ENCODE results near the gene OTOG.

The OTOG gene

DNA sequence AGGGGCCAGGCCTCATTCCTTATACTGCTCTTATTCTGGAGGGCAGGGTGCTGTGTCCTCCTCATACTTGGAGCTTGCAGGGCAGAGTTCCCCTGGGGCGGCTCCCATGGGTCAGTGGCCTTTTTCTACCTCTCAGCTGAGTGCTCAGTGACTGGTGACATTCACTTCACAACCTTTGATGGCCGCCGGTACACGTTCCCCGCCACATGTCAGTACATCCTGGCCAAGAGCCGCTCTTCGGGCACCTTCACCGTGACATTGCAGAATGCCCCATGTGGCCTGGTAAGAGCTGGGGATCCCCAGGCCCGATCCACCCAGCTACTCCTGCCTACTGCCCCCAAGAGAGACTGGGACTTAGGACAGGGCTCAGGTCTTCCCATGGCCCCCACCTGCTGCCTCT, 14.5 kb downstream of the OTOG start:
- POLR2A ChIA-PET: no interaction called here
- TF ChIP-seq FOXK2 (IDR thresholded peaks at IDR 0.05): no peak
- TF ChIP-seq FOXM1 (IDR thresholded peaks at IDR 0.05; ENCODE audit: borderline replicate concordance): no peak
- TF ChIP-seq LEF1 (IDR thresholded peaks at IDR 0.05; ENCODE audit: borderline replicate concordance): no peak
- no peak for TF ChIP-seq TARDBP (IDR thresholded peaks at IDR 0.05)
- TF ChIP-seq L3MBTL2 (conservative IDR thresholded peaks at IDR 0.05): no peak
- CTCF ChIA-PET: no interaction called here
- no peak for DNase-seq (ENCODE audit: extremely low spot score)

DNA sequence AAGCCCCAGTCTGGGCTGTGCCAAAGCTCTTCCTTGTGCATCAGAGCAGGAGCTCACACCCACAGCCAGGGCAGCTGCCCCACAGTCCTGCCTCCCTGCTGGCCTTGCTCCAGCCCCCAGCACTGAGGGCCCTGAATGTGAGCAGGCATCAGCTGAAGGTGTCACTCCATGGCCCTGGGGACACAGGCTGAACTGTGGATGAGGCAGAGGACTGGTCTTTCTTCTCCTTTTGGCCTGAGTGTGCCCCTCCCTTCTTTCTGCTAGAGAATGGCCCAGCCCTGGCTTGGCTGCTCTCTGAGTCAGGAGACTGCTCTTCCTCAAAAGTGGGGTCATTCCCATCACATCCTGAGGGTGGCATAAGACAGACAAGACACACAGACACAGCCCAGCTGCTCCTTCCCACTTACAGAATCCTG, 16.2 kb downstream of the OTOG start:
- CTCF ChIA-PET: no interaction called here
- POLR2A ChIA-PET: no interaction called here

GRCh38 chr11:17563961-17564686, 17.1 kb downstream of the OTOG start:
- TF ChIP-seq FOXA1 (IDR thresholded peaks at IDR 0.05): no peak
- ChIA-PET POLR2A (no interaction called here), CTCF (no interaction called here)
- DNase-seq (ENCODE audit: extremely low spot score): no peak

More for the DNA sequence above, 16.2 kb downstream of the OTOG start:
- TF ChIP-seq FOXK2 (IDR thresholded peaks at IDR 0.05): no peak
- TF ChIP-seq PKNOX1 (IDR thresholded peaks at IDR 0.05): no peak
- DNase-seq (ENCODE audit: extremely low spot score): peak; percentile 23

GRCh38 chr11:17564687-17565042, 17.6 kb downstream of the OTOG start:
- TF ChIP-seq ARNT (IDR thresholded peaks at IDR 0.05) (no peak), FOXA1 (IDR thresholded peaks at IDR 0.05) (no peak), PKNOX1 (IDR thresholded peaks at IDR 0.05) (no peak), FOXM1 (IDR thresholded peaks at IDR 0.05; ENCODE audit: borderline replicate concordance) (no peak), SP1 (IDR thresholded peaks at IDR 0.05) (no peak), L3MBTL2 (conservative IDR thresholded peaks at IDR 0.05) (no peak), BHLHE40 (IDR thresholded peaks at IDR 0.05; ENCODE audit: borderline replicate concordance) (no peak), LEF1 (IDR thresholded peaks at IDR 0.05; ENCODE audit: borderline replicate concordance) (no peak), HDGF (IDR thresholded peaks at IDR 0.05; ENCODE audit: borderline replicate concordance) (no peak), SUZ12 (IDR thresholded peaks at IDR 0.05) (no peak), ELF4 (IDR thresholded peaks at IDR 0.05) (no peak), ZNF384 (IDR thresholded peaks at IDR 0.05) (no peak), CTBP1 (IDR thresholded peaks at IDR 0.05; ENCODE audit: borderline replicate concordance) (no peak), FOXK2 (IDR thresholded peaks at IDR 0.05) (no peak), TARDBP (IDR thresholded peaks at IDR 0.05) (no peak), NFRKB (IDR thresholded peaks at IDR 0.05) (no peak)
- POLR2A ChIA-PET: no interaction called here
- DNase-seq (ENCODE audit: extremely low spot score): no peak
- CTCF ChIA-PET: interaction anchor here (0.7 kb wide), 1 partner anchor 220 kb away, joined by 3 read pairs; no protein-coding TSS in a partner anchor

DNA sequence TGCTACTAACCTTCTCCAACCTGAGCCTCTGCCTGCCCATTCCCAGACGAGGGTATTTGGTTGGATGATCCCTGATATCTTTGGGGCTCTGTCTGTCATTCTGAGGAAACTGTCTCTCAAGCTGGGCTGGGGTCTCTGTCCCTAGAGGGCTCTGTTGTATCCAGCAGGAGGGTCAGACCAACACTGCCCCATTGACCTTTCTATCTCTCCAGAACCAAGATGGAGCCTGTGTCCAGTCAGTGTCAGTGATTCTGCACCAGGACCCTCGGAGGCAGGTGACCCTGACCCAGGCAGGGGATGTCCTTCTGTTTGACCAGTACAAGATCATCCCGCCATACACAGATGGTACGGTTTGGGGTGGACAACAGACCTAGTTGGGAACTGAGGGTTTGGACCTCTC, 21.9 kb downstream of the OTOG start:
- TF ChIP-seq L3MBTL2 (conservative IDR thresholded peaks at IDR 0.05) (no peak), FOXK2 (IDR thresholded peaks at IDR 0.05) (no peak), TARDBP (IDR thresholded peaks at IDR 0.05) (no peak), SP1 (IDR thresholded peaks at IDR 0.05) (no peak), CTBP1 (IDR thresholded peaks at IDR 0.05; ENCODE audit: borderline replicate concordance) (no peak), ELF4 (IDR thresholded peaks at IDR 0.05) (no peak), FOXM1 (IDR thresholded peaks at IDR 0.05; ENCODE audit: borderline replicate concordance) (no peak), LEF1 (IDR thresholded peaks at IDR 0.05; ENCODE audit: borderline replicate concordance) (no peak), FOXA1 (IDR thresholded peaks at IDR 0.05) (no peak), HDGF (IDR thresholded peaks at IDR 0.05; ENCODE audit: borderline replicate concordance) (no peak), ARNT (IDR thresholded peaks at IDR 0.05) (no peak), ZNF384 (IDR thresholded peaks at IDR 0.05) (no peak), SUZ12 (IDR thresholded peaks at IDR 0.05) (no peak), NFRKB (IDR thresholded peaks at IDR 0.05) (no peak), BHLHE40 (IDR thresholded peaks at IDR 0.05; ENCODE audit: borderline replicate concordance) (no peak), PKNOX1 (IDR thresholded peaks at IDR 0.05) (no peak)
- POLR2A ChIA-PET: no interaction called here
- CTCF ChIA-PET: no interaction called here
- no peak for DNase-seq (ENCODE audit: extremely low spot score)

DNA sequence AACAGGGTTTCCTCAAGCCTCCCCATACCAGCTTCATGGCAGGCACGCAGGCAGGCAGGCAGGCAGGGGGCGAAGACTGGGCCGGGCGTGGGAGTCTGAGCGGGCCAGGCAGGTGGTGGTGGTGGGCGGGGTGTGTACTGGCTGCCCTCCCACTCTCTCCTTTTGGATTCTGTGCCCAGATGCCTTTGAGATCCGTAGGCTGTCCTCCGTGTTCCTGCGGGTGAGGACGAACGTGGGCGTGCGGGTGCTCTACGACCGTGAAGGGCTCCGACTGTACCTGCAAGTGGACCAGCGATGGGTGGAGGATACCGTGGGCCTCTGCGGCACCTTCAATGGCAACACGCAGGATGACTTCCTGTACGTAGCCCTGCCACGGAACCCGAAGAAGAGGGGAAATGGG, 23.0 kb downstream of the OTOG start:
- TF ChIP-seq HDGF (IDR thresholded peaks at IDR 0.05; ENCODE audit: borderline replicate concordance) (no peak), PKNOX1 (IDR thresholded peaks at IDR 0.05) (no peak), TARDBP (IDR thresholded peaks at IDR 0.05) (no peak), BHLHE40 (IDR thresholded peaks at IDR 0.05; ENCODE audit: borderline replicate concordance) (no peak), NFRKB (IDR thresholded peaks at IDR 0.05) (no peak)
- POLR2A ChIA-PET: no interaction called here
- no peak for DNase-seq (ENCODE audit: extremely low spot score)
- CTCF ChIA-PET: no interaction called here

Measured in HEK293T (cell line).